ENCODE data around the gene PPP1CC.
"Not testable (repeated sequence)": the region's sequence is repeated elsewhere in the genome, so short reads cannot be mapped to it uniquely, and the experiment has no call there.

The PPP1CC gene

DNA sequence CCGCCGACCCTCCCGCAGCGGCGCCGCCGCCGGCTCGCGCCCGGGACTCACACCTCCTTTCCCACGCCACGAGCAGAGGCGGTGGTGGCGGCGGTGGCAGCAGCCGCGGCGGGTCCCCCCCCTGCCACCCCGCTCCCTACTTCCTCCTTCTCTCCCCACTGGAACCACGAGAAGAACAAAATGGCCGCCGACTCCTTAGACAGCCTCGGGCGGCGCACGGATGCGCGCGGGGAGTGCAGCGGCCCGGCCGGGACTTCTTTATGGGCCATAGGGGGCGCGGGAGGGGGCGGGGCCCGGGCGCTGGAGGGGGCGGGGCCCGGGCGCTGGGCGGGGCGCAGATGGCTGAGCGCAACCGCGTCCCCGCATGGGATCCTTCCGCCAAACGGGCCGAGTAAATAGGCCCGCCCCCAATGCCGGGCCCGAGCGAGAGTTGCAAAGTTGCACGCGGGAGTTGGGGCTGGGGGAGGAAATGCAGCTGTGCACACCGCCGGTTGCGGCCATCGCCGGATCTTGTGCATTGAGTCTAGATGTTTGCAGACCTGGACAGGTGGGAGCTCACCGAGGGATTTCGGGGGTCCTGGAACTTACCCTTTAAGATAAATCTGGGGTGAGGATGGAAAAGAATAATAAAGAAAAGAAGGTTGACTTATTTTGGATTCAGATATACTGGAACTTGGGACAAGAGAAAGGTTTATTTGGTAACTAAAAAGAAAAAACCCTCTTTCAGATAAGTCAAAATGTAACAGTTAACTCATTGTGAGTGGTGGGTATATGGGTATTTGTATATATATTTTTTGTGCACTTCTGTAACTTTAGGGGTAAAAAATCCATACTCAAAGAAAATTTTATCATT lies at the start of gene PPP1CC:
Gene PPP1CC, minus strand, starts transcription at position 174 of the 853 bp plus-strand sequence. CDS start 184 bp downstream, outside the sequence.
- DNase-seq, result peak; percentile 88

DNA sequence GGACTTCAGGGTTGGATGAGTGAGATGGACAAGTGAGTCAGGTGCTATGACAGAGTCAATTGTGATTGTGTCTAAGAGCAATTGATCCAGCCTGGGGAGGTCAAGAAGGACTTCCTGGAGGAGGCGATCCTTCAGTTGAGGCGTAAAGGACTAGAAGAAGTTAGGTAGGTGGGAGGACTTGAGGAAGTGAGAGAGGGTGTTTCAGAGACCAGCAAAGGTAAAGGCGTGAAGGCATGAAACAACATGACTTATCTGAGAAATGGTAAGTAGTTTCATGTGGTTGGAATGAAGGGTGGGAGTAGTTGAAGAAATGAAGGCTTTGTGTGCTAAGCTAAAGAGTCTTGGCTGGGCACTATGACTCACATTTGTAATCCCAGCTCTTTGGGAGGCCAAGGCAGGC lies 48.9 kb upstream of the PPP1CC start:
- peak; percentile 34 for DNase-seq

DNA sequence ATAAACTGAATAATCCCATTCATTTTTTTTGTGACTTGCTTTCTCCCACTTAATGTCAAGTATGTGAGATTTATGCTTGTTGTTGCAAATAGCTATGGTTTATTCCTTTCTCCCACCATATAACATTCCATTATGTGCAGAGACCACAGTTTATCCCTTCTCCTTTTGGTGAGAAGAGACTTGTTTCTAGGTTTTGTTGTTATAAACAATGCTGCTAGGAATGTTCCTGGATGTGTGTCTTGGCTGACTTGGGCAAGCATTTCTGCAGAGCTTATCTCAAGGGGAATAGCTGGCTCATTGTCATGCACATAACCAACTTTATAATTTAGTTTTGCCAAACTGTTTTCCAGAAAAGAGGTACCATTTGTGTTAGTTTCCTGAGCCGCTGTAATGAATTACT lies 47.6 kb upstream of the PPP1CC start:
- peak; percentile 17 for DNase-seq

DNA sequence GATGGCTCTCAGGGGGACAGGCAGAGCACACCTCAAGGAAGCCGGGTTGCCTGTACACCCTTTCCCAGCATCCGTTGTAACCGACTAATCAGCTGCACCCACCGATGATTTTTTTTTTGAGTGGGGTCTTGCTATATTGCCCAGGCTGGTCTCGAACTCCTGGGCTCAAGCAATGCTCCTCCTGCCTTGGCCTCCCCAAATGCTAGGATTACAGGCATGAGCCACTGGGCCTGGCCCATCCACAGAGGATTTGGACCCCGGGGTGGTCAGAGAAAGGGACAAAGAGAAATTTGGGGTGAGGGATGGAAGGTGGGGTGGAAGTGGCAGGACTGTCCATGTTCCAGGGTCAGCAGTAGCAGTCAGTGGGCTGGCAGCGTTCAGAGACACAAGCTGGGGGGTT lies 43.3 kb upstream of the PPP1CC start:
- no peak for DNase-seq

DNA sequence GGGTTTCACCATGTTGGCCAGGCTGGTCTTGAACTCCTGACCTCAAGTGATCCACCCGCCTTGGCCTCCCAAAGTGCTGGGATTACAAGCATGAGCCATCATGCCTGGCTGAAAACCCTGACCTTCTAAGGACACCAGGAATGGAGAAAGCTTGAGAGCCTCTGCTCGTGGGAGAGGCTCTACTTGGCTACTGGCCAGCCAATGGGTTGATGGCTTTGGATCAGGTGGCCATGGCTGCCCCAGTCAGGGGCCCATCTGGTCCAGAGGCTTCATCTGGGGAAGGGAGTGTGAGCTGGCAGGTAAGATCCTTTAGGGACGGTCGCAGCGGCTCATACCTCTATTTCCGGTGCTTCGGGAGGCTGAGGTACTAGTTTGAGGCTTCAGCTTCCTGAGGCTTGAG lies 42.5 kb upstream of the PPP1CC start:
- DNase-seq, result no peak

DNA sequence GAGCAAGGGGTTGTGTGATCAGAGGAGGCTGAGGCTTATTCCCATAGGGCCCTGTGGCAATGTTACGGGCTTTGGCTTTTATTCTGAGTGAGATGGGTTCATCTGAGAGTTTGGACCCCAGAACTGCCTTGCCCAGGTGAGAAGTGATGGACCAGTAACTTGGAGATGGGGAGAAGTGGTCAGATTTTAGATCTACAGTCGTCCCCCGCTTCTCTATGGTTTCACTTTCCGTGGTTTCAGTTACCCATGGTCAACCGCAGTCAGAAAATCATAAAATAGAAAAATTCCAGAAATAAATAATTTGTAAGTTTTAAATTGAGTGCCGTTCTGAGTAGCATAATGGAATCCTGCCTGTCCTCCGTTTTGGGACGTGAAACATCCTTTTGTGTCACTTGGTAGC lies 40.2 kb upstream of the PPP1CC start:
- no peak for DNase-seq

DNA sequence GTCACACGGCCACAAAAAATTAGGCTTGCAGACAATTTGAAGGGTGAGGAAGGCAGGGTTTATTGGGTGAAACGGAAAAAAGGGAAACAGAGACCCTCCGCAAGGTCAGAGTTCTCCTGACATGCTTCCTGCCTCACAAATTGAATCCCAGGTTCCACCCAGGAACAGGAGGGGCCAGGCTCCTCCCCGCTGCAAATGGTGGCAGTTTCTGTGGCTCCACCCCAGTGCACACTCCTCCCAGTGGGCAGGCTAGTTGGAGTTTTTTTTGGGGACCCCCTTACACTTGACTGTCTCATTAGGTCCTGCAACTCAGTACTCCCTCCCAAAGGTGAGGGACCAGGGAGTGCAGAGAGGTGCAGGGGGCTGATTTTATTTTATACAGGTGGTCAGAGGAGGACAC lies 39.4 kb upstream of the PPP1CC start:
- DNase-seq, result no peak

DNA sequence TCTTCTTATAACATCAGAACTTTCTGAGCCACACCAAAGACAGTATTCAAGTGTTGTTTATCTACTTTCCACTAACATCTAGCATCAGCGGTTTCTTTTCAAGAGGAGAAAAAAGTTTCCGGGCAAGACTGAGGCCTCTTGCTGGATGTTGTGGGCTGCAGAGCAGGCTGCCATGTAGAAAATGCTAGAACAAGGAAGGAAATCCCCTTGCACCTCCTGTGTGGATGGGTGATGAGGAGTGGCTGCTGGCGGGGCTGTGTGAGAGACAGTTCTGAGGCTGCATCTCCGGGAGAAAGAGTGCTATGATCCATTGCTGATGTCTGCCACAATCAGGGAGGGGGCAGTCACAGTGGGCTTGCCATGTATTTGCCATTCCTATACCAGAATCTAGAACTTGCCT lies 37.8 kb upstream of the PPP1CC start:
- DNase-seq, result no peak

DNA sequence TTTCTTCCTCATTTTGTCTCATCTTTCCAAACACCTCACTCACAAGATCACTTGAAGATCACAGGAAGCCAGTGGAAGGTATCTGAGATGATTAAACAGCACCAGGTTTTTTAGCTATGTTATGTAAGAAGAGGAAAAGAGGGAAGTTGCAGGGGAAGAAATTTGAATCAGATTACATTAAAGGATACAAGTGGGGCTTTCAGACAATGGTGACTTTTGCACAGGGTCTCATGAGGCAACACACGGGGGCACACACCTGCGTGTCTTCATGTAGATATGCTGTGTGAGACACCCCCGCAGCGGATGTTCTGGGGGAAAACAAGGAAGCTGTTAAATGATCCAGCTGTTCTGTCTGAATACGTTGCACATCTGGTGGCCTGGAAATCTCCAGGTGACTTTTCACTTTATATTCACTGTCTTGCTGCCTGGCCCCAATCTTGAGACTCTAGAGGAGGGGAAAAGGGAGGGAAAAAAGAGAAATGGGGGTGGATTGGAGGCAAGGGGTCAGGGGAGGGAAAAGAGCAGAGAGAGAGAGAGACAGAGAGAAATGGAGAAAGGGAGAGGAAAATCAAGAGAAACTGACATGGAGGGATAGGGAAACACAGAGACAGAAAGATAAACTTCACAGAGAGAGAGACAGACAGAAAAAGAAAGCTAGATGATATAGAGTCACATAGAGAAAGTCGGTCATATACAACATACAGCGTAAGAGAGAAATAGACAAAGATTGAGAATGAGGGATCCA lies 36.3 kb upstream of the PPP1CC start:
- DNase-seq, result no peak

DNA sequence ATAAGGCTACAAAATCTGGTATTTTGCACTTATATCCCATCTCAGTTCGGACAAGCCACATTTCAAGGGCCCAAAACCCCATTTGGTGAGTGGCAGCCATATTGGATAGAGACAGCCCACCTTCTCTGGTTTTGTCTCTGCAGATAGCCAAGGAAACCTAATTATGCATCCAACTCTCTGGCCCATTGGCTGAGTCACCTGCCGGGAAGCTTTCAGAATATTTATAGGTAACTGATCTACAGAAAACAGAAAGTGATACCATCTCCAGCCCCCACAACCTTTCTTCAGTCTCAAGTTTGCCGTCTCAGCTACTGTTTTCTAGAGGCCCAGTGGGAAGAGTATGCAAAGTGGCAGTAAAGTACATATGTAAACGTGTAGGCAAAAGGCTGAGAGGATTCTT lies 33.7 kb upstream of the PPP1CC start:
- no peak for DNase-seq

DNA sequence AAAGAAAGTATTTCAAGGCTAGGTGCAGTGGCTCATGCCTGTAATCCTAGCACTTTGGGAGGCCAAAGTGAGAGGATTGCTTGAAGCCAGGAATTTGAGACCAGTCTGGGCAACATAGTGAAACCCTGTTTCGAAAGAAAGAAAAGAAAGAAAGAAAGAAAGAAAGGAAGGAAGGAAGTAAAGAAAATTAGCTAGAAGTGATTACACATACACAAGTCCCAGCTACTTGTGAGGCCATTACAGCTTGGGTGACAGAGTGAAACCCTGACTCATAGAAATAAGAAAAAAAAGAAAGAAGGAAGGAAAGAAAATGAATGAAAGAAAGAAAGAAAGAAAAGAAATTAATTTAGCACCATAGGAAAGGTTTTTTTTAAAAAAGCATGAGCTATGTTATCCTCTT lies 33.3 kb upstream of the PPP1CC start:
- no peak for DNase-seq

DNA sequence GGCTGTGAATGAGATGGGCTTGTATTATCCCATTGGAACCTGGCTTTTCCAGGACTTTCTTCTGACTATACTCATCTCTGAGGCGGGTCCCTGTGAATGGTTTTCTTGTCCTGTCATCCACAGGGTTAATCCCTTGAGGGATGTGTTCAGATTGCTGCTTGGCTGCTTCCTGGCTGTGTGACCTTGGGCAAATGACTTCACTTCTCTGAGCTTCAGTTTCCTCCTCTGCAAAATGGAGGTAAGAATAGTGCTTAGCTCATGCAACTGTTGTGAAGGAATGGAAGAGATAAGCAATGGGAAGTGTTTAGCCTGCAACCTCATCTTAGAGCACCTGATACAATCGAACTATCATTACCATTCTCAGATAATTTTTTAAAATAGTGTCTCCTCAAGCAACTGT lies 32.1 kb upstream of the PPP1CC start:
- no peak for DNase-seq

DNA sequence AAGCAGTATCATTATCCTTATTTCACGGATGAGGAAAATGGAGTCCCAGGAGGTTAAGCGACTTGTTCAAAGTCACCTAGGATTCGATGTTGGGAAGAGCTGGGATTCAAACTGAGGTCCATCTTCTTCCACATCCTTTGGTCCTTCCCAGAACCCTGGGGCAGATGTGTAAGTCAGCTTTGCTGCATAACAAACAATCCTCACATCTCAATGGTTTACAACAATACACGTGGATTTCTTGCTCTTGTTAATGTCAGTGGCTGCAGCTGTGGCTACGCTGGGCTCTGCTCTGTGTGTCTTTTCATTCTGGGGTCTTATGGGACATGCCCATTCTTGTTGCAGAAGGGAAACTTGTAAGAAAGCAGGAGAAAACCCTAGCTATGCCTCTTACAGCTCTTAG lies 26.3 kb upstream of the PPP1CC start:
- DNase-seq, result no peak

DNA sequence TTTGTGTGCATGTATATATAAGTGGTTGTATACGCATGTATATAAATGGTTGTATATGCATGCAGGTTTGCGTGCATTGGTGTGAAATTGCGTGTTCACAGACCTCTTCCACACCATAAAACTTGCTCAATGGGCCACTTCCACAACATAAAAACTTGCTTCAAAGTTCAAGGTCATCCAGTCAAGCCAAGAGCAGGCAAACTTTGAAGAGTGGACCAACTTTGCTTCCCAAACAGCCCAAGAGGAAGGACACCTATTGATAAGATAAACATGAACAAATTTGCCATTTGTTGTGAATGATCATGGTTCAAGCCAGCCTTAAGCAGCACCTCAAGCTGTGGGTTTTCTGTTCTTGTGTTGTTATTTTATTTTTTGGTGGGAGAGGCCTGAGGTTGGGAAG lies 25.2 kb upstream of the PPP1CC start:
- no peak for DNase-seq

DNA sequence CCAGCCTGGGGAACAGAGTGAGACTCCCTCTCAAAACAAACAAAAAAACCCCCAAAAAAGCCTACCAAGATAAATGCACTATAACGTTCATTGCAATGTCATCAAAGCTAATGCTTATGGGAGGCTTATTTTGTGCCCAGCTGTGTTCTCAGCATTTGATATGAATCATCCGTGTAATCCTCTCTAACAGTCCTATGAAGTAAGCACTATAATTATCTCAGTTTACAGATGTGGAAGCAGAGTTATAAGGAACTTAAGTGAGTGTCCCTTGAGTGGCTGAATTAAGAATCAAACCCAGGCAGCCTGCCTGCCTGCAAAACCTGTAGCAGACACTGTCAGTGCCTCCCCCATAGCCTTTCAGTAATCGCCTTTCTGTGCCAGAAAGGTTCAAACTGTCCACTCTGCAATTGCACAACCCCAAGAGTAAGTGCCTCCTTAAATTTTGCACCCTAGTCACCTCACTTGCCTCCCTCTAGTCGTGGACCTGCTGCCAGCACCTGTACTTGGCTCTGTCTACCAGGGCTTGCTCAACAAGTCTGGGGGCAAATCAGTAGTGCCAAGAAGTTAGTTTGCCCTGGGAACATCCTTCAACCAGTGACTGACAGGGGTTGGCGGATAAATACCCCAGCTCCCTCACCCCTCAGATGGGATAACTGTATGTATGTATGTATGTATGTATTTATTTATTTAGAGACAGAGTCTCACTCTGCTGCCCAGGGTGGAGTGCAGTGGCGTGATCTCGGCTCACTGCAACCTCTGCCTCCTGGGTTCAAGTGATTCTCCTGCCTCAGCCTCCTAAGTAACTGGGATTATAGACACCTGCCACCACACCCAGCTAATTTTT lies 23.8 kb upstream of the PPP1CC start:
- DNase-seq, result no peak

DNA sequence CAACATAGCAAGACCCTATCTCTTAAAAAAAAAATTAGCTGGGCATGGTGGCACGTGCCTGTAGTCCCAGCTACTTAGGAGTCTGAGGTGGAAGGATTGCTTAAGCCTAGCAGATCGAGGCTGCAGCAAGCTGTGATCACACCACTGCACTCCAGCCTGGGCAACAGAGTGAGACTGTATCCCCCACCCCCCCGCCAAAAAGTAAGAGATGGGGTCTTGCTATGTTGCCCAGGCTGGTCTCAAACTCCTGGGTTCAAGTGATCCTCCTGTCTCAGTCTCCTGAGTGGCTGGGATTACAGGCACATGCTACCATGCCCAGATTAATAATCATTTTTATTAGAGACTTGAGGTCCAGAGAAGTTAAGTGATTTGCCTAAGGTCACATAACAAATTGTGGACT lies 22.9 kb upstream of the PPP1CC start:
- DNase-seq, result not testable (repeated sequence)

DNA sequence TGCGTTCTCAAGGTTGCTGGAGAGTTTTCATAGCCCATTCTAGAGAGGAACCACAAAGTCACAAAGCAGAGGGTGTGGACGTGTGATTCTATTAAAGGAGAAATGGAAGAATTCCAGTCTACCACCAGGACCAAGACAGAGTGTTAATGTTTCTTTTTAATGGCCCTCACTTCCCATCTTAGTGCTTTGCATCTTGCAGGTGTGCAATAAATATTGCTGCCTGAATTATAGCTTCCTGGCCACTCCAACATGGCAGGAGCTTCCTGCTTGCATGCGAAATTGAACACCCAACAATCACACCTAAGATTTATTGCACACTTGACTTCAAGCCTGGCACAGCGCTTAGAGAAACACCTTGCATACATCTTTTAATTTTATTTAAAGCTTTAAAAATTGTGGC lies 22.4 kb upstream of the PPP1CC start:
- DNase-seq, result no peak

DNA sequence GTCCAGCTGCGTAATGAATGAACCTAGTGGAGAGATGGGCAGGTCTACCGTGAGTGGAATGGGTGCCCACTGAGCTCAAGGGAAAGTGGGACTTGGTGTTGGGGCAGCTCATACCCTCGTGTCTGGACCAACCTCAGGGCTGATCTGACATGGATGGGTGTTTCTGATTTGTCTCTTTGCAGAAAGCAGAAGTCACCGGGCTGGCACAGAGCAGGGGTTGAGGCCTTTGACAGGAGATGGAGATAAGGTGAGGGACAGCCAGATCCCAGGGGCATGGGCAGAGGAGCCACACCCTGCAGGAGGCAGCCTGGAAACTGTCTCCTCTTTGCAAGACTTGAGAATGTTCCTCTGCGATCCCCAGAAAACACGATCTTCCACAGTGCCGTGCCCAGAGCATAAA lies 20.9 kb upstream of the PPP1CC start:
- no peak for DNase-seq

DNA sequence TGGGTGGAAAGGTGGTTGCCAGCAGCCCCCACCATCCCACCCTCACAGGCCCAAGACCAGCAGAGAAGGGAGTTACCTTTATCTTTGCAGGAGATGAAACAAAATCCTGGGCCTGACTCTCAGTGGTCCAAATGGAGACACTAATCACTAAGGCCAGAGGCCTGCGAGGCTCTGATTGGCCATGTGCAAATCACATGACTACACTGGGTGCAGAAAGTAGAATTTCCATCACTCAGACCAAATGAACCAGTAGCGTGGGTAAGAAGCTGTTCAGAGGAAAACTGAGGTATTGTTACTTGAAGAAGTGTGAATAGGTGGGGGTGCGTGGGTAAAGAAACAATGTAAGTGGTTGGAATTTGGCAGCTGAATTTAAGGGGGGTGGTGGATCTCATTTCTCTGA lies 20.2 kb upstream of the PPP1CC start:
- DNase-seq, result no peak

DNA sequence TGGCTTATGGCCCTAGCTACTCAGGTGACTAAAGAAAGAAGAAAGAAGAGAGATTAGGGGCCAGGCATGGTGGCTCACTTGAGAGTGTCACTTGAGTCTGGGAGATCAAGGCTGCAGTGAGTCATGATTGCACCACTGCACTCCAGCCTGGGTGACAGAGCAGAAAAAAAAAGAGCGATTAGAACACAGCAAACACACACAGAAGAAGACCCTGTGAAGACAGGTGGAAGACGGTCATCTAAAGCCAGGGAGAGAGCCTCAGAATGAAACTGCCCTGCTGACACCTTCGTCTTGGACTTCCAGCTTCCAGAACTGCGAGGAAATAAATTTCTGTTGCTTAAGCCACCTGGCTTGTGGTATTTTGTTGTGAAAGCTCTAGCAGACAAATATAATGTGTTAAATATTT lies 17.5 kb upstream of the PPP1CC start:
- no peak for DNase-seq

DNA sequence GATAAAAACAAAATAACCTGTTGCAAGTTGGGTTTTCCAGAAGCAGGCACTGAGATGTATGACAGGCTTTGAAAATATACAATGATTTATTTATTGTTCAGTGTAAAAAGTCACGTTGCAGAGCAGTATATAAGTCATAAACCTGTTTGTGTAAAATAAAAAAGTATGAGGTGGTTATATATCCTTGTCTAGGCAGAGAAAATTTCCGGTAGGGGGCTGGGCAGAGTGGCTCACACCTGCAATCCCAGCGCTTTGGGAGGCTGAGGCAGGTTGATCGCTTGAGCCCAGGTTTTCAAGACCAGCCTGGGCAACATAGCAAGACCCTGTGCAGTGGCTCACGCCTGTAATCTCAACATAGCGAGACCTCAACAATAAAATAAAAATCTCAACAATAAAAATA lies 16.2 kb upstream of the PPP1CC start:
- no peak for DNase-seq

DNA sequence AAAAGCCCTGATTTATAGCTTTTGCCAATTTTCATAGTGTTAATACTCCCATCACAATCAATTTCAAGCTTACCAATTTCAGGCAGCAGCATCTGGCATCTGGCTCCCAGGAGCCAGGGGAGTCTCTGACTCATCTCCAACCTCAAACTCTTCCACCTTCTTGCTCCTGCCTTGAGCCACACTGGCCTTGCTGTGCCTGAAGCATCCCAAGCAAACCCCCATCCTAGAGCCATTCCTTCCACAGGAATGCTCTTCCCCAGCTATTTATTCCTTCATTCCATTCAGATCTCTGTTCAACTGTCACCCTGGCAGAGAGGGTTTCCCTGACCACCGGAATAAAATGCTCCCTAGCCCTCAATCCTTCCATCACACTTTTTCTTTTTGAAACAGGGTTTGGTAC lies 13.9 kb upstream of the PPP1CC start:
- DNase-seq, result peak; percentile 6

DNA sequence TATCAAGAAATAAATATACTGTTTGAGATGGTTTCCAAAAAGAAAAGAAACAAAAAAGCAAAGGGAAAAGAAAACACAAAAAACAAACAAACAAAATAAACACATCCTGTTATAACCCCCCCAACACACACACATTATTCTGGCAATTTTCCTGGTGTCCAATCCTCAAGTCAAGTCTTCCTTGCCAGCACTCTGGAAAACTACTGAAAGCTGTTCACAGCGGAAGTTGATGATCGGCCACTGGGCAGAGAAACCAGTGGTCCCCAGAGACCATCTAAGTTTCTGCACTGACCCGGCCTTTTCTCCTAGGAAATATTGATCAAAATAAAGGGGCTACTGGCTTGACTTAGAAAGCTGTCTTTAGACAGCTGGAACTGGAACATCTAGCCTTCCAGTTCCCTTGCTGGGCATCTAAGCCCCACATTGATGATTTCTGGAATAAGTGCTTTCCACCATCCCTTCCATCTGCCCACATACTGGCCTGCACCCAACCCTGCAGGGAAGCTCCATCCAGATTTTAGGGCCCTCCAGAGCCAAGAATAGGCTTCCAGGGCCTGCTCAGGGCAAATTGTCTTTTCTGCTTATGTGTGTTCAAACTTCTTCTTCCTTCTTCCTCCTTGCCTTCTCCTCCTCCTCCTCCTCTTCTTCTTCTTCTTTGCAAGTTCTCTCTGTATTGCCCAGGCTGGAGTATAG lies 11.6 kb upstream of the PPP1CC start:
- no peak for DNase-seq

All from NCI-H226 (cell line).